ENCODE measurements around the gene OR56B4. TPM values are rescaled to one million over a fixed set of nuclear protein-coding genes. Genes with fewer than 3 reads are reported as not detected.
"Not testable (repeated sequence)": the region's sequence is repeated elsewhere in the genome, so short reads cannot be mapped to it uniquely, and the experiment has no call there.

The OR56B4 gene
- total RNA-seq, 1 donor from 2014 or later, result not detected

DNA sequence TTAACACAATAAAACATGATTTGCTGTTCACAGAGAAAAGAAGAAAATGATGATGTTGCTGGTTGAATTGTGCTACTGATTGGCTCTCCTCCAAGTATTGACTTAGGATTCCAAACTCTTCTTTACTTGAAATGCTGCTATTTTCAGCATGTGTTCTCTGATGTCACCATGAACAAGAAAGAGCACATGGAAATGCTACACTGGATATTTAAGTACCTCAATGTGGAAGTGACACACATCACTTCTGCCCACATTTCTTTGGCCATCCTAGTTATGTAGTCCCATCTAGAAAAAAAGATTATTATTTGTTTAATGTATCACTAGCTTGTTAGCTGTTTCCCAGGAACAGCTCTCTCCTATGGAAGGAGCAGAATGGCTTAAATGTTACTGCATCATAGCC, 35.5 kb downstream of the OR56B4 start:
- no peak overlapping the region for H3K27ac Mint-ChIP-seq (ENCODE audit: unreplicated experiment)
- no peaks in the 10 kb centered on the region for H3K36me3 Mint-ChIP-seq (ENCODE audit: unreplicated experiment)
- H3K4me1 Mint-ChIP-seq (ENCODE audit: unreplicated experiment), result no peaks in the 10 kb centered on the region
- no peak for TF ChIP-seq CTCF (IDR thresholded peaks at IDR 0.05)
- peaks cover 7% of the 10 kb centered on the region for H3K27me3 Mint-ChIP-seq (ENCODE audit: unreplicated experiment)
- DNase-seq (ENCODE audit: extremely low spot score, unreplicated experiment), result no peak
- no peaks in the 10 kb centered on the region for H3K9me3 Mint-ChIP-seq (ENCODE audit: unreplicated experiment)
- H3K4me3 Mint-ChIP-seq (ENCODE audit: unreplicated experiment), result no peak overlapping the region

DNA sequence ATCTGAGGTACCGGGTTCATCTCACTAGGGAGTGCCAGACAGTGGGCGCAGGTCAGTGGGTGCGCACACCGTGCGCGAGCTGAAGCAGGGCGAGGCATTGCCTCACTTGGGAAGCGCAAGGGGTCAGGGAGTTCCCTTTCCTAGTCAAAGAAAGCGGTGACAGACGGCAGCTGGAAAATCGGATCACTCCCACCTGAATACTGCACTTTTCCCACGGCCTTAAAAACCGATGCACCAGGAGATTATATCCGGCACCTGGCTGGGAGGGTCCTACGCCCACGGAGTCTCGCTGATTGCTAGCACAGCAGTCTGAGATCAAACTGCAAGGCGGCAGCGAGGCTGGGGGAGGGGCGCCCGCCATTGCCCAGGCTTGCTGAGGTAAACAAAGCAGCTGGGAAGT, 36.3 kb downstream of the OR56B4 start:
- not testable (repeated sequence) for H3K9me3 Mint-ChIP-seq (ENCODE audit: unreplicated experiment); H3K4me1 Mint-ChIP-seq (ENCODE audit: unreplicated experiment); H3K4me3 Mint-ChIP-seq (ENCODE audit: unreplicated experiment); H3K27me3 Mint-ChIP-seq (ENCODE audit: unreplicated experiment); H3K27ac Mint-ChIP-seq (ENCODE audit: unreplicated experiment); DNase-seq (ENCODE audit: extremely low spot score, unreplicated experiment); H3K36me3 Mint-ChIP-seq (ENCODE audit: unreplicated experiment)

GRCh38 chr11:6151117-6151516, 43.6 kb downstream of the OR56B4 start:
- Mint-ChIP-seq H3K9me3 (ENCODE audit: unreplicated experiment) (peaks cover 6% of the 10 kb centered on the region), H3K4me3 (ENCODE audit: unreplicated experiment) (no peak overlapping the region), H3K36me3 (ENCODE audit: unreplicated experiment) (no peaks in the 10 kb centered on the region), H3K27ac (ENCODE audit: unreplicated experiment) (no peak overlapping the region), H3K4me1 (ENCODE audit: unreplicated experiment) (no peaks in the 10 kb centered on the region), H3K27me3 (ENCODE audit: unreplicated experiment) (no peaks in the 10 kb centered on the region)
- no peak for DNase-seq (ENCODE audit: extremely low spot score, unreplicated experiment)
- TF ChIP-seq CTCF (IDR thresholded peaks at IDR 0.05), result no peak

- Mint-ChIP-seq H3K4me3 (ENCODE audit: unreplicated experiment) (no peak overlapping the region), H3K27ac (ENCODE audit: unreplicated experiment) (no peak overlapping the region), H3K36me3 (ENCODE audit: unreplicated experiment) (no peaks in the 10 kb centered on the region), H3K4me1 (ENCODE audit: unreplicated experiment) (no peaks in the 10 kb centered on the region), H3K9me3 (ENCODE audit: unreplicated experiment) (peaks cover 6% of the 10 kb centered on the region), H3K27me3 (ENCODE audit: unreplicated experiment) (no peaks in the 10 kb centered on the region)
- no peak for TF ChIP-seq CTCF (IDR thresholded peaks at IDR 0.05)
- DNase-seq (ENCODE audit: extremely low spot score, unreplicated experiment), result no peak
Measured at GRCh38 chr11:6152126-6152525, 44.6 kb downstream of the OR56B4 start.

GRCh38 chr11:6156628-6157359, 49.3 kb downstream of the OR56B4 start:
- TF ChIP-seq CTCF (IDR thresholded peaks at IDR 0.05), result no peak
- Mint-ChIP-seq H3K27me3 (ENCODE audit: unreplicated experiment) (no peaks in the 10 kb centered on the region), H3K4me3 (ENCODE audit: unreplicated experiment) (no peak overlapping the region), H3K36me3 (ENCODE audit: unreplicated experiment) (no peaks in the 10 kb centered on the region), H3K4me1 (ENCODE audit: unreplicated experiment) (no peaks in the 10 kb centered on the region), H3K9me3 (ENCODE audit: unreplicated experiment) (no peaks in the 10 kb centered on the region), H3K27ac (ENCODE audit: unreplicated experiment) (no peak overlapping the region)
- DNase-seq (ENCODE audit: extremely low spot score, unreplicated experiment), result no peak

Other genes with a start within 250 kb of the OR56B4 start
- not detected in 2 replicates for gene OR52E8, start 250.0 kb upstream of the OR56B4 start, total RNA-seq
- gene OR52E4, start 227.1 kb upstream of the OR56B4 start, total RNA-seq, result not detected in 2 replicates
- not detected in 2 replicates for gene OR52E5, start 214.5 kb upstream of the OR56B4 start, total RNA-seq
- not detected in 2 replicates for gene OR56A3, start 165.4 kb upstream of the OR56B4 start, total RNA-seq
- gene OR56A5, start 139.2 kb upstream of the OR56B4 start, total RNA-seq, result not detected in 2 replicates
- gene OR52L1, start 120.7 kb upstream of the OR56B4 start, total RNA-seq, result not detected in 2 replicates
- 0.08 and 0.10 TPM in 2 replicates for gene OR56A4, start 100.7 kb upstream of the OR56B4 start, total RNA-seq
- gene OR56A1, start 76.9 kb upstream of the OR56B4 start, total RNA-seq, result not detected in 2 replicates
- gene OR52B2, start 62.6 kb downstream of the OR56B4 start, total RNA-seq, result not detected in 2 replicates
- not detected in 2 replicates for gene OR52W1, start 91.5 kb downstream of the OR56B4 start, total RNA-seq
- gene C11orf42, start 97.9 kb downstream of the OR56B4 start, total RNA-seq, result not detected in 2 replicates
- 23.3 and 25.6 TPM in 2 replicates for gene FHIP1B, start 127.0 kb downstream of the OR56B4 start, total RNA-seq
- not detected in 2 replicates for gene CNGA4, start 131.4 kb downstream of the OR56B4 start, total RNA-seq
- gene CCKBR, start 152.2 kb downstream of the OR56B4 start, total RNA-seq, result not detected in 2 replicates
- 30.7 and 32.0 TPM in 2 replicates for gene CAVIN3, start 212.8 kb downstream of the OR56B4 start, total RNA-seq

Measured in osteocyte (in vitro differentiated cells).